ENCODE measurements around the gene CCDC170. TPM values are rescaled to one million over a fixed set of nuclear protein-coding genes. Genes with fewer than 3 reads are reported as not detected.

The CCDC170 gene
- total and polyA plus RNA-seq, 4 donors = 0.37 to 0.59 (median 0.45) TPM

GRCh38 chr6:151483994-151484393 is 9.8 kb upstream of the CCDC170 start:
- Histone ChIP-seq H3K4me3 (ENCODE audit: low read depth in 1 of 3, low read length in 3 of 3) (no peak overlapping the region), H3K9me3 (ENCODE audit: control insufficient read depth in 4 of 4, low read length in 3 of 4) (no peaks in the 10 kb centered on the region), H3K27me3 (ENCODE audit: control insufficient read depth in 4 of 4, insufficient read depth in 4 of 4, low read length in 3 of 4) (no peaks in the 10 kb centered on the region), H3K9ac (ENCODE audit: low read depth in 1 of 2, low read length in 2 of 2) (no peak overlapping the region), H3K27ac (ENCODE audit: low read depth in 1 of 2, low read length in 2 of 2) (no peak overlapping the region), H3K36me3 (ENCODE audit: control insufficient read depth in 4 of 4, insufficient read depth in 3 of 4, low read depth in 1 of 4, low read length in 3 of 4) (no peaks in the 10 kb centered on the region), H3K4me1 (ENCODE audit: control insufficient read depth in 4 of 4, insufficient read depth in 4 of 4, low read length in 3 of 4) (peaks cover 0 to 6% (median 3%) of the 10 kb centered on the region in 4 donors)
- TF ChIP-seq RXRA (IDR thresholded peaks at IDR 0.05) (no peak), HNF4A (conservative IDR thresholded peaks at IDR 0.05) (peak in 1 of 2 donors; percentile 14), HNF4G (IDR thresholded peaks at IDR 0.05) (no peak)
- DNase-seq (ENCODE audit: low spot score) = no peak

DNA sequence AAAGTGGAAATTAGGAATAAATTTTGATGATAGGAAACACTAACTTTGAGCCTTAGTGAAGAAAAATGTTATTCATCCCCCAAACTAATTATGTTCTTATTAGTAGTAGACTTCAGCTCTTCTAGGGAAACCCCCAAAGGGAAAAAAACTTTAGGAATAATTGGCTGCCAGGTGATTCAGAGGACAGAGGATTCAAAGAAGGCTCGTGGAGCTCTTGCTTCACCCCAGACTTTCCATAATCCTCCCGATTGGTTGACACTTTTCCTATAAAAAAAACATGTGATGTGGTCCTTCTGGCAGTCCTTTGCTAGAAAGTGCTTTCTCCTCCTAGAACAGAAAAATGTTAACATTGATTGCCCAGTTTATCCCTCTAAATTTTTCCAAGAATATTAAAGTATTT is 5.6 kb upstream of the CCDC170 start:
- no peak for TF ChIP-seq FOXA2 (IDR thresholded peaks at IDR 0.05)
- TF ChIP-seq, protein P1, sequence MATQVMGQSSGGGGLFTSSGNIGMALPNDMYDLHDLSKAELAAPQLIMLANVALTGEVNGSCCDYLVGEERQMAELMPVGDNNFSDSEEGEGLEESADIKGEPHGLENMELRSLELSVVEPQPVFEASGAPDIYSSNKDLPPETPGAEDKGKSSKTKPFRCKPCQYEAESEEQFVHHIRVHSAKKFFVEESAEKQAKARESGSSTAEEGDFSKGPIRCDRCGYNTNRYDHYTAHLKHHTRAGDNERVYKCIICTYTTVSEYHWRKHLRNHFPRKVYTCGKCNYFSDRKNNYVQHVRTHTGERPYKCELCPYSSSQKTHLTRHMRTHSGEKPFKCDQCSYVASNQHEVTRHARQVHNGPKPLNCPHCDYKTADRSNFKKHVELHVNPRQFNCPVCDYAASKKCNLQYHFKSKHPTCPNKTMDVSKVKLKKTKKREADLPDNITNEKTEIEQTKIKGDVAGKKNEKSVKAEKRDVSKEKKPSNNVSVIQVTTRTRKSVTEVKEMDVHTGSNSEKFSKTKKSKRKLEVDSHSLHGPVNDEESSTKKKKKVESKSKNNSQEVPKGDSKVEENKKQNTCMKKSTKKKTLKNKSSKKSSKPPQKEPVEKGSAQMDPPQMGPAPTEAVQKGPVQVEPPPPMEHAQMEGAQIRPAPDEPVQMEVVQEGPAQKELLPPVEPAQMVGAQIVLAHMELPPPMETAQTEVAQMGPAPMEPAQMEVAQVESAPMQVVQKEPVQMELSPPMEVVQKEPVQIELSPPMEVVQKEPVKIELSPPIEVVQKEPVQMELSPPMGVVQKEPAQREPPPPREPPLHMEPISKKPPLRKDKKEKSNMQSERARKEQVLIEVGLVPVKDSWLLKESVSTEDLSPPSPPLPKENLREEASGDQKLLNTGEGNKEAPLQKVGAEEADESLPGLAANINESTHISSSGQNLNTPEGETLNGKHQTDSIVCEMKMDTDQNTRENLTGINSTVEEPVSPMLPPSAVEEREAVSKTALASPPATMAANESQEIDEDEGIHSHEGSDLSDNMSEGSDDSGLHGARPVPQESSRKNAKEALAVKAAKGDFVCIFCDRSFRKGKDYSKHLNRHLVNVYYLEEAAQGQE (IDR thresholded peaks at IDR 0.05) = no peak
- no peak for TF ChIP-seq YY1 (IDR thresholded peaks at IDR 0.05)
- TF ChIP-seq SP1 (IDR thresholded peaks at IDR 0.05) = no peak
- TF ChIP-seq, protein P2, sequence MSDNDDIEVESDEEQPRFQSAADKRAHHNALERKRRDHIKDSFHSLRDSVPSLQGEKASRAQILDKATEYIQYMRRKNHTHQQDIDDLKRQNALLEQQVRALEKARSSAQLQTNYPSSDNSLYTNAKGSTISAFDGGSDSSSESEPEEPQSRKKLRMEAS (IDR thresholded peaks at IDR 0.05) = no peak
- no peak for TF ChIP-seq TAF1 (conservative IDR thresholded peaks at IDR 0.05)
- TF ChIP-seq EGR1 (IDR thresholded peaks at IDR 0.05; ENCODE audit: low read depth in 2 of 2) = no peak
- no peak for TF ChIP-seq RXRA (IDR thresholded peaks at IDR 0.05)
- no peak for TF ChIP-seq NR2F2 (IDR thresholded peaks at IDR 0.05)
- no peak for TF ChIP-seq HNF4A (conservative IDR thresholded peaks at IDR 0.05)
- no peak for TF ChIP-seq HNF4G (IDR thresholded peaks at IDR 0.05)
- TF ChIP-seq ATF3 (IDR thresholded peaks at IDR 0.05) = no peak
- TF ChIP-seq, protein P3, sequence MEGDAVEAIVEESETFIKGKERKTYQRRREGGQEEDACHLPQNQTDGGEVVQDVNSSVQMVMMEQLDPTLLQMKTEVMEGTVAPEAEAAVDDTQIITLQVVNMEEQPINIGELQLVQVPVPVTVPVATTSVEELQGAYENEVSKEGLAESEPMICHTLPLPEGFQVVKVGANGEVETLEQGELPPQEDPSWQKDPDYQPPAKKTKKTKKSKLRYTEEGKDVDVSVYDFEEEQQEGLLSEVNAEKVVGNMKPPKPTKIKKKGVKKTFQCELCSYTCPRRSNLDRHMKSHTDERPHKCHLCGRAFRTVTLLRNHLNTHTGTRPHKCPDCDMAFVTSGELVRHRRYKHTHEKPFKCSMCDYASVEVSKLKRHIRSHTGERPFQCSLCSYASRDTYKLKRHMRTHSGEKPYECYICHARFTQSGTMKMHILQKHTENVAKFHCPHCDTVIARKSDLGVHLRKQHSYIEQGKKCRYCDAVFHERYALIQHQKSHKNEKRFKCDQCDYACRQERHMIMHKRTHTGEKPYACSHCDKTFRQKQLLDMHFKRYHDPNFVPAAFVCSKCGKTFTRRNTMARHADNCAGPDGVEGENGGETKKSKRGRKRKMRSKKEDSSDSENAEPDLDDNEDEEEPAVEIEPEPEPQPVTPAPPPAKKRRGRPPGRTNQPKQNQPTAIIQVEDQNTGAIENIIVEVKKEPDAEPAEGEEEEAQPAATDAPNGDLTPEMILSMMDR (IDR thresholded peaks at IDR 0.05; ENCODE audit: low read depth, low read length, missing input control) = no peak
- no peak for TF ChIP-seq JUND (IDR thresholded peaks at IDR 0.05)
- no peak for TF ChIP-seq GABPA (IDR thresholded peaks at IDR 0.05 in 1 of 2, conservative IDR thresholded peaks at IDR 0.05 in 1 of 2)
- no peak for TF ChIP-seq FOXA1 (IDR thresholded peaks at IDR 0.05)
- no peak for TF ChIP-seq RAD21 (IDR thresholded peaks at IDR 0.05)
- TF ChIP-seq ZBTB33 (IDR thresholded peaks at IDR 0.05) = no peak
- WGBS = 79% methylated on average over 2 of the region's 2 CpGs
- no peaks in the 10 kb centered on the region for H3K36me3 ChIP-seq (ENCODE audit: control insufficient read depth in 4 of 4, insufficient read depth in 3 of 4, low read depth in 1 of 4, low read length in 3 of 4)
- no peak overlapping the region for H3K4me3 ChIP-seq (ENCODE audit: low read depth in 1 of 3, low read length in 3 of 3)
- no peak for DNase-seq (ENCODE audit: low spot score)
- no peak overlapping the region for H3K27ac ChIP-seq (ENCODE audit: low read depth in 1 of 2, low read length in 2 of 2)
- H3K9me3 ChIP-seq (ENCODE audit: control insufficient read depth in 4 of 4, low read length in 3 of 4) = no peaks in the 10 kb centered on the region
- H3K4me1 ChIP-seq (ENCODE audit: control insufficient read depth in 4 of 4, insufficient read depth in 4 of 4, low read length in 3 of 4) = peaks cover 0 to 6% (median 4%) of the 10 kb centered on the region in 4 donors
- no peaks in the 10 kb centered on the region for H3K27me3 ChIP-seq (ENCODE audit: control insufficient read depth in 4 of 4, insufficient read depth in 4 of 4, low read length in 3 of 4)
- H3K9ac ChIP-seq (ENCODE audit: low read depth in 1 of 2, low read length in 2 of 2) = no peak overlapping the region
